Loucy (cell line): Measurements from ENCODE around the gene DGCR2.

ENCODE experiments used
- H2AFZ ChIP-seq: fragments of 200-600 bp; sonication (generic); 2 replicates; pipeline ENCODE4 v1.6.0; 2016; ENCODE audit warnings: antibody characterized with exemption, mild to moderate bottlenecking, low read length, moderate library complexity
- H3F3A ChIP-seq: fragments of 200-600 bp; 2 replicates; pipeline ENCODE4 v1.6.0; 2016; ENCODE audit warnings: antibody characterized with exemption, low read depth, mild to moderate bottlenecking
- H3K27me3 ChIP-seq: fragments of 200-600 bp; sonication (generic); 2 replicates; pipeline ENCODE4 v1.6.1; 2014; ENCODE audit warnings: low read length, mild to moderate bottlenecking; ENCODE audit not compliant: insufficient read depth, poor library complexity, severe bottlenecking
- H3K36me3 ChIP-seq: fragments of 200-600 bp; sonication (generic); 2 replicates; pipeline ENCODE4 v1.6.1; 2016; ENCODE audit warnings: low read length; ENCODE audit not compliant: insufficient read depth
- H3K4me1 ChIP-seq: fragments of 200-600 bp; sonication (generic); 2 replicates; pipeline ENCODE4 v1.5.1; 2014; ENCODE audit warnings: low read length, mild to moderate bottlenecking; ENCODE audit not compliant: insufficient read depth, poor library complexity, severe bottlenecking
- H3K4me2 ChIP-seq: fragments of 200-600 bp; sonication (generic); 2 replicates; pipeline ENCODE4 v1.6.0; 2014; ENCODE audit warnings: antibody characterized with exemption, low read length, low read depth, mild to moderate bottlenecking; ENCODE audit not compliant: poor library complexity, severe bottlenecking
- H3K4me3 ChIP-seq: fragments of 200-600 bp; sonication (generic); 2 replicates; pipeline ENCODE4 v1.5.1; 2014; ENCODE audit warnings: low read length, mild to moderate bottlenecking, mixed read lengths; ENCODE audit not compliant: poor library complexity, severe bottlenecking
- H3K79me2 ChIP-seq: fragments of 200-600 bp; sonication (generic); 2 replicates; pipeline ENCODE4 v1.6.1; 2014; ENCODE audit warnings: low read length; ENCODE audit not compliant: insufficient read depth
- H3K9ac ChIP-seq: fragments of 200-600 bp; sonication (generic); 2 replicates; pipeline ENCODE4 v1.6.0; 2014; ENCODE audit warnings: mild to moderate bottlenecking, low read depth, low read length, moderate library complexity; ENCODE audit not compliant: poor library complexity, severe bottlenecking
- H3K9me2 ChIP-seq: fragments of 200-600 bp; sonication (generic); replicated peaks from 2 replicates; pipeline ENCODE4 v1.6.1; 2016; ENCODE audit warnings: low read depth, low read length, mixed read lengths
- H3K9me3 ChIP-seq: fragments of 200-600 bp; sonication (generic); 2 replicates; pipeline ENCODE4 v1.6.1; 2014; ENCODE audit warnings: mild to moderate bottlenecking, antibody characterized with exemption, low read length, low read depth; ENCODE audit not compliant: insufficient read depth
- H4K20me1 ChIP-seq: fragments of 200-600 bp; sonication (generic); 2 replicates; pipeline ENCODE4 v1.6.0; 2014; ENCODE audit warnings: antibody characterized with exemption, low read length, mild to moderate bottlenecking; ENCODE audit not compliant: insufficient read depth, poor library complexity, severe bottlenecking
- EZH2phosphoT487 ChIP-seq: fragments of 200-600 bp; IDR thresholded peaks from 2 replicates; pipeline ENCODE4 v1.6.1; 2018; ENCODE audit warnings: antibody characterized with exemption, mild to moderate bottlenecking, moderate library complexity, borderline replicate concordance
- TF ChIP-seq, protein P1 (sequence below): fragments of 200-600 bp; sonication (generic); conservative IDR thresholded peaks from 2 replicates; pipeline ENCODE4 v1.5.1; 2014; ENCODE audit warnings: mild to moderate bottlenecking, antibody characterized with exemption, low read length

DGCR2 gene

DNA sequence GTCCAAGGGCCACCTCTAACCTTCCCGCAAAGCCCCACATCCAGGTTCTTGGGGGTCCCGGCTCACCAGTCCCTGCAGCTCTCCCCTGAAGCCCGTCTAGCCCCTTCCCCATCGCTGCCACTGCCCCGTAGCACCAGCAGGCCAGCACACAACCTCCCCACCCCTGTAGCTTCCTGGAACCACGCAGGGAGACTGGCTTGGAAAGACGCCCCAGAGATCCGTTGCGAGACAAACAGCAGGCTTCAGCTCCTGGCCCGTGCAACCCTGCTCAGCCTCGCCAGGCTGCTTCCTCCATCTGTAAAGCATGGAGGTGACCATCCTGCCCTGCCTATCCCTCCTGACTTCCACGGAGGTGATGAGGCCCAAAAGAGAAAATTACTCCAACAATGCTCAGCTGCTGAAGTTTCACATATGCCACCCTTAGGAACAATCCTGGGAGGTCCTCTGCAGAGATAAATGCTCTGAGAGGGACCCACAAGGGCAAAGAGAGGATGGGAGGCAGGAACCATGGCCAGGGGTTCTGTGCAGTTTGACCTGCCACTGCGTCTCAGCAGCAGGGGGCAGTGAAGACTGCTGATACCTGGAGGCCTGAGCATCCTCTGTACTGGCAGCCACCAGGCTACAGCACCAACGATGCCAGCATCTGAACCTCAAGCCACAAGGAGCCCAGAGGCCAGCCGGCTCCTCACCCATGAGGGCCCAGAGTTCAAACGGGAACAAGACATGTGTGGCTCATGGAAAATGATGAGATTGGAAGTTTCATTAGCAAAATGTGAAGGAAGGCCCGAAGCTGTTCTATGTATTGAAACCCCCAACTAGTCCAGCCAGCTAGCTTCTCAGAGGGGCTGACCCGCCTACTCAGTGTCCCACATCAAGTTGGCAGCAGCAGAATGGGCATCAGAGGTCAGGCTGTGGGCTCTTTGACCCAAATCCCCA is 16.1 kb downstream of the DGCR2 start:
- peaks cover 86% of the 10 kb centered on the region for H3K79me2 ChIP-seq
- H3K9me3 ChIP-seq = no peaks in the 10 kb centered on the region
- no peak overlapping the region for H3K4me3 ChIP-seq
- H3K9ac ChIP-seq = no peak overlapping the region
- no peaks in the 10 kb centered on the region for H3K27me3 ChIP-seq
- peaks cover 14% of the 10 kb centered on the region for H3K4me1 ChIP-seq
- H4K20me1 ChIP-seq = peaks cover 24% of the 10 kb centered on the region
- no peaks in the 10 kb centered on the region for H3F3A ChIP-seq
- no peaks in the 10 kb centered on the region; the same call in 1 of the 2 replicates for H3K36me3 ChIP-seq
- no peak overlapping the region for H2AFZ ChIP-seq
- H3K4me2 ChIP-seq = no peak overlapping the region
- no peaks in the 10 kb centered on the region for H3K9me2 ChIP-seq
- TF ChIP-seq EZH2phosphoT487 = no peak
- TF ChIP-seq, protein P1, sequence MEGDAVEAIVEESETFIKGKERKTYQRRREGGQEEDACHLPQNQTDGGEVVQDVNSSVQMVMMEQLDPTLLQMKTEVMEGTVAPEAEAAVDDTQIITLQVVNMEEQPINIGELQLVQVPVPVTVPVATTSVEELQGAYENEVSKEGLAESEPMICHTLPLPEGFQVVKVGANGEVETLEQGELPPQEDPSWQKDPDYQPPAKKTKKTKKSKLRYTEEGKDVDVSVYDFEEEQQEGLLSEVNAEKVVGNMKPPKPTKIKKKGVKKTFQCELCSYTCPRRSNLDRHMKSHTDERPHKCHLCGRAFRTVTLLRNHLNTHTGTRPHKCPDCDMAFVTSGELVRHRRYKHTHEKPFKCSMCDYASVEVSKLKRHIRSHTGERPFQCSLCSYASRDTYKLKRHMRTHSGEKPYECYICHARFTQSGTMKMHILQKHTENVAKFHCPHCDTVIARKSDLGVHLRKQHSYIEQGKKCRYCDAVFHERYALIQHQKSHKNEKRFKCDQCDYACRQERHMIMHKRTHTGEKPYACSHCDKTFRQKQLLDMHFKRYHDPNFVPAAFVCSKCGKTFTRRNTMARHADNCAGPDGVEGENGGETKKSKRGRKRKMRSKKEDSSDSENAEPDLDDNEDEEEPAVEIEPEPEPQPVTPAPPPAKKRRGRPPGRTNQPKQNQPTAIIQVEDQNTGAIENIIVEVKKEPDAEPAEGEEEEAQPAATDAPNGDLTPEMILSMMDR = peak; percentile 59

DNA sequence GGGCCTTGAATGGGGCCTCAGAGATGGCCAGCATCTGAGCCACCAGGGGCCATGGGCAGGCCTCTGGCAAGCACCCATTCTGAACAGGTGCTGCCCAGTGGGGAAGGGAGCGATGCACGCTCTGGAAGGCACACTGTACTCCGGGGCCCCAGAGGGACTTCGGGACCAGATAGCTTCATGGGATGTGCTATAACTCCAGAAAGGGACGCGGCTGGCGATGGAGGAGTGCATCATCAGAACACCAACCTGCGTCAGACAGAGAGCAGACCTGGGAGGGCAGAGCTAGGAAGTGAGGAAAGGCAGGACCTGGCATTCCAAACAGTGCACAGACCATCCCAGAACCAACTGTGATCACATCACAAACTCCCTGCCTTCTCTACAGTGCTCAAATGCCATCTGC is 16.8 kb downstream of the DGCR2 start:
- Histone ChIP-seq H4K20me1 (peaks cover 24% of the 10 kb centered on the region), H3K79me2 (peaks cover 87% of the 10 kb centered on the region), H3K27me3 (no peaks in the 10 kb centered on the region), H3K4me2 (no peak overlapping the region), H2AFZ (no peak overlapping the region), H3F3A (no peaks in the 10 kb centered on the region), H3K9me3 (no peaks in the 10 kb centered on the region), H3K4me1 (peaks cover 14% of the 10 kb centered on the region), H3K9ac (no peak overlapping the region), H3K4me3 (no peak overlapping the region), H3K36me3 (no peaks in the 10 kb centered on the region; the same call in 1 of the 2 replicates), H3K9me2 (no peaks in the 10 kb centered on the region)
- TF ChIP-seq, protein P1 = no peak
- TF ChIP-seq EZH2phosphoT487 = no peak

DNA sequence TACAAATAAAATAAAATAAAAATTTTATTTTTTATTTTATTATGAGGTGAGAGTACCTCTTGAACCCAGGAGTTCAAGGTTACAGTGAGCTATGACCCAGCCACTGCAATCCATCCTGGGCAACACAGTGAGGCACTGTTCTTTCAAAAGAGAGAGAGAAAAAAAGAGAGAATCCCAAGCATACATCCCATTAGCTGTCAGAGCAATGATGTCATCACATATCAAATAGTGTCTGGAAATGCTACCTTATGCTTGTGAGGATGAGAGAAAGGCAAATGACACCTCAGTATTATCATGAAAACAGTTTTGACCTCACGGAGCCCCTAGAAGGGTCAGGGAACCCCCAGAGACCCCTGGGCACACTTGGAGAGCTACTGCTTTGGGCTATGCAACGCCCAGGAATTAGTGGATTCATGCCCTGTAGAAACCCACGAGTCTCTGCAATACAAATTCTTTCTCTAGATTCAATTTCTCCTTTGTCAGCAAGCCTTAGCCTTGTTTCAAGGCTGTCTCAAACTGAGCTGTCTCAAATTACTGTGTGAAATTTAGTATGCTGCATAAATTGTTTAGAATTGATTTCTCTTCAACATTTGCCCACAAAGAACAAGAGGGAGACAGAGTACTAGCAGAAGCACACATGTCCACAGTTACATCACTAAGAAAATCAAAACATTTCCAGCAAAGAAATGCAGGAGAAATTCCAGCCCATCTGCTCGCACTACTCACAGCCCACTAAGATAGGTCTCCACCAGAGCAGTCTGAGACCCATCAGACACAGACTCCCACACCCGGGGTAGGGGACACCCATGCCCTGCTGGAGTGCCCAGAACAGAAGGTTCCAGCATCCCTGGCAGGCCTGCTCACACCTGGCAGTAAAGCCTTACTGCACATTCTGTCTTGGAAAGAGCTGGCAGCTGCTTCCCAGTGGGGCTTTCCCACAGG is 18.1 kb downstream of the DGCR2 start:
- Histone ChIP-seq H3K27me3 (no peaks in the 10 kb centered on the region), H4K20me1 (peaks cover 14% of the 10 kb centered on the region), H3K4me3 (no peak overlapping the region), H3K36me3 (no peaks in the 10 kb centered on the region; the same call in 1 of the 2 replicates), H3K9me3 (no peaks in the 10 kb centered on the region), H3K79me2 (peaks cover 85% of the 10 kb centered on the region), H2AFZ (no peak overlapping the region), H3K4me1 (peaks cover 4% of the 10 kb centered on the region), H3K9me2 (no peaks in the 10 kb centered on the region), H3K9ac (no peak overlapping the region), H3F3A (no peaks in the 10 kb centered on the region), H3K4me2 (no peak overlapping the region)
- no peak for TF ChIP-seq EZH2phosphoT487
- TF ChIP-seq, protein P1 = no peak
